ENCODE data around the gene SLC20A1. TPM values are rescaled to one million over a fixed set of nuclear protein-coding genes. Genes with fewer than 3 reads are reported as not detected.

SLC20A1 gene
- total RNA-seq, 1 experiment from 2014 or later: 123 TPM

DNA sequence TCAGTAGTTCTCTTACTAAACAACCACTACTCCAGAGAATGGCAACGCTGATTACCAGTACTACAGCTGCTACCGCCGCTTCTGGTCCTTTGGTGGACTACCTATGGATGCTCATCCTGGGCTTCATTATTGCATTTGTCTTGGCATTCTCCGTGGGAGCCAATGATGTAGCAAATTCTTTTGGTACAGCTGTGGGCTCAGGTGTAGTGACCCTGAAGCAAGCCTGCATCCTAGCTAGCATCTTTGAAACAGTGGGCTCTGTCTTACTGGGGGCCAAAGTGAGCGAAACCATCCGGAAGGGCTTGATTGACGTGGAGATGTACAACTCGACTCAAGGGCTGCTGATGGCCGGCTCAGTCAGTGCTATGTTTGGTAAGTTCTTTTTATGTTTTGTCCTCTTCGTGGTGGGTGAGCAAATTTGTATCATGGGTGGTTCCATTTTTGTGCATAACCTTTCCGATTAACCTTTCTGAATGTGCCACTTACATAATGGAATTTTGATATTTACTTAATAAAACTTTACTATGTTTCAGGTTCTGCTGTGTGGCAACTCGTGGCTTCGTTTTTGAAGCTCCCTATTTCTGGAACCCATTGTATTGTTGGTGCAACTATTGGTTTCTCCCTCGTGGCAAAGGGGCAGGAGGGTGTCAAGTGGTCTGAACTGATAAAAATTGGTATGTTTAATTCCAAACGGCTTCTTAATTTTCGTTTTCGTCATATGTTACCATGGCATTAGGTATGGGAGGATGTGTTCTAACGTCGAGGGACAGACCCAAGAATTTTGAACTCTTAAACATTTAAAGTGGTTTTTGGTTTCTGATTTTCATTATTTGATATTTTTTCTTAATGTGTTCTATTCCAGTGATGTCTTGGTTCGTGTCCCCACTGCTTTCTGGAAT lies 1.3 kb downstream of the SLC20A1 start:
- Histone ChIP-seq H4K20me1 (ENCODE audit: control insufficient read depth, insufficient read depth, insufficient read length) (no peaks in the 10 kb centered on the region), H3K9ac (ENCODE audit: extremely low read depth, insufficient read length, low read length) (peak overlapping the region; percentile 48), H3K27ac (ENCODE audit: insufficient read length, low read depth, low read length) (no peak overlapping the region), H3K23me2 (ENCODE audit: insufficient read length, low read depth, low read length, poor library complexity, severe bottlenecking) (peaks cover 9% of the 10 kb centered on the region), H3K4me1 (ENCODE audit: insufficient read depth, low read length) (peaks cover 3% of the 10 kb centered on the region; the same call in 1 of the 2 replicates), H3T11ph (ENCODE audit: low read length) (no peak overlapping the region), H2BK5ac (ENCODE audit: insufficient read length, low read length) (no peak overlapping the region), H3K56ac (ENCODE audit: insufficient read length, low read depth, low read length) (no peak overlapping the region), H3K14ac (ENCODE audit: insufficient read depth, low read length) (no peak overlapping the region), H3K79me1 (ENCODE audit: insufficient read depth, low read depth, low read length, poor library complexity, severe bottlenecking) (no peaks in the 10 kb centered on the region), H3K9me3 (ENCODE audit: control insufficient read depth, low read depth, low read length) (no peaks in the 10 kb centered on the region), H2AFZ (ENCODE audit: low read length) (no peak overlapping the region), H2BK15ac (ENCODE audit: low read depth, low read length) (no peak overlapping the region), H4K91ac (ENCODE audit: insufficient read length, low read depth, low read length) (no peak overlapping the region), H3K23ac (ENCODE audit: insufficient read length, low read depth, low read length) (no peak overlapping the region), H3K4ac (ENCODE audit: low read depth, low read length) (no peak overlapping the region), H2BK120ac (ENCODE audit: low read depth, low read length, poor library complexity, severe bottlenecking) (no peak overlapping the region), H4K5ac (ENCODE audit: insufficient read length, low read depth, low read length) (no peak overlapping the region), H2BK12ac (ENCODE audit: insufficient read length, low read depth, low read length) (no peak overlapping the region), H2AK5ac (ENCODE audit: insufficient read length, low read length) (no peak overlapping the region), H2BK20ac (ENCODE audit: low read depth, low read length, poor library complexity, severe bottlenecking) (no peak overlapping the region), H3K79me2 (ENCODE audit: insufficient read depth, low read length) (peaks cover 15% of the 10 kb centered on the region; the same call in 1 of the 2 replicates), H3K4me2 (ENCODE audit: insufficient read depth, insufficient read length, low read length) (peak overlapping the region; percentile 87), H4K8ac (replicated peaks; ENCODE audit: insufficient read length, low read depth, low read length) (no peak overlapping the region), H3K27me3 (ENCODE audit: insufficient read depth, low read length) (no peaks in the 10 kb centered on the region), H3K18ac (ENCODE audit: insufficient read length, low read depth, low read length) (no peak overlapping the region)
- Mint-ChIP-seq H3K27ac (peak overlapping the region in 1 of 3 experiments; percentile 27; a peak in 2 of 7 replicates), H3K9me3 (no peaks in the 10 kb centered on the region), H3K4me3 (peak overlapping the region; percentile 87 to 94), H3K36me3 (ENCODE audit: insufficient read depth in 1 of 3, low read depth in 3 of 3) (peaks cover 39 to 52% (median 49%) of the 10 kb centered on the region in 3 experiments), H3K27me3 (ENCODE audit: low read depth) (peaks cover 10% of the 10 kb centered on the region), H3K4me1 (peaks cover 23 to 25% of the 10 kb centered on the region in 2 experiments)
- TF ChIP-seq, protein P1, sequence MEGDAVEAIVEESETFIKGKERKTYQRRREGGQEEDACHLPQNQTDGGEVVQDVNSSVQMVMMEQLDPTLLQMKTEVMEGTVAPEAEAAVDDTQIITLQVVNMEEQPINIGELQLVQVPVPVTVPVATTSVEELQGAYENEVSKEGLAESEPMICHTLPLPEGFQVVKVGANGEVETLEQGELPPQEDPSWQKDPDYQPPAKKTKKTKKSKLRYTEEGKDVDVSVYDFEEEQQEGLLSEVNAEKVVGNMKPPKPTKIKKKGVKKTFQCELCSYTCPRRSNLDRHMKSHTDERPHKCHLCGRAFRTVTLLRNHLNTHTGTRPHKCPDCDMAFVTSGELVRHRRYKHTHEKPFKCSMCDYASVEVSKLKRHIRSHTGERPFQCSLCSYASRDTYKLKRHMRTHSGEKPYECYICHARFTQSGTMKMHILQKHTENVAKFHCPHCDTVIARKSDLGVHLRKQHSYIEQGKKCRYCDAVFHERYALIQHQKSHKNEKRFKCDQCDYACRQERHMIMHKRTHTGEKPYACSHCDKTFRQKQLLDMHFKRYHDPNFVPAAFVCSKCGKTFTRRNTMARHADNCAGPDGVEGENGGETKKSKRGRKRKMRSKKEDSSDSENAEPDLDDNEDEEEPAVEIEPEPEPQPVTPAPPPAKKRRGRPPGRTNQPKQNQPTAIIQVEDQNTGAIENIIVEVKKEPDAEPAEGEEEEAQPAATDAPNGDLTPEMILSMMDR (conservative IDR thresholded peaks at IDR 0.05): no peak
- no CpG with 5 or more reads among the region's 20 CpGs for WGBS (ENCODE audit: extremely low coverage, insufficient read length, low lambda C conversion rate)
- DNase-seq: no peak

Measured in H9 (cell line).